Choroid plexus epithelial cell (primary cell): ENCODE measurements around the gene THEM5.
"Not testable (repeated sequence)": the region's sequence is repeated elsewhere in the genome, so short reads cannot be mapped to it uniquely, and the experiment has no call there.

Experiments
- DNase-seq: peaks from one replicate; pipeline ENCODE4 v3.0.0-alpha.2; 2010; ENCODE audit warnings: low read depth
- H3K4me3 ChIP-seq: 2 replicates; pipeline ENCODE4 v1.5.1; 2011; ENCODE audit warnings: low read depth, mild to moderate bottlenecking, control low read depth, low read length, moderate library complexity
- CTCF ChIP-seq: conservative IDR thresholded peaks from 2 replicates; pipeline ENCODE4 v1.5.1; 2011; ENCODE audit warnings: low read depth, mild to moderate bottlenecking, control low read depth, inconsistent platforms, low read length, moderate library complexity

The THEM5 gene

GRCh38 chr1:151891512-151891911 is 38.0 kb upstream of the THEM5 start:
- TF ChIP-seq CTCF = no peak
- no peak overlapping the region for H3K4me3 ChIP-seq
- no peak for DNase-seq

GRCh38 chr1:151888972-151889570 is 35.6 kb upstream of the THEM5 start:
- peak; percentile 49 for TF ChIP-seq CTCF
- peak; percentile 41 for DNase-seq
- H3K4me3 ChIP-seq = no peak overlapping the region

DNA sequence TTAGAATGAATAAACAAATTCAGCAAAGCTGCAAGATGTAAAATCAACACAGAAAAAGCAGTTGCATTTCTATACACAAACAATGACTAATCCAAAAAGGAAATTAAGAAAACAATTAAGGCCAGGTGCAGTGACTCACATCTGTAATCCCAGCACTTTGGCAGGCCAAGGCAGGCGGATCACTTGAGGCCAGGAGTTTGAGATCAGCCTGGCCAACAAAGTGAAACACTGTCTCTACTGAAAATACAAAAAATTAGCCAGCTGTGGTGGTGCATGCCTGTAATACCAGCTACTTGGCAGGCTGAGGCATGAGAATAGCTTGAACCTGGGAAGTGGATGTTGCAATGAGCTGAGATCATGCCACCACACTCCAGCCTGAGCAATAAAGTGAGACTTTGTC is 33.5 kb upstream of the THEM5 start:
- peak; percentile 53 for DNase-seq
- no peak for TF ChIP-seq CTCF
- no peak overlapping the region for H3K4me3 ChIP-seq

- DNase-seq = no peak
- H3K4me3 ChIP-seq = no peak overlapping the region
- no peak for TF ChIP-seq CTCF
Measured at GRCh38 chr1:151885479-151885878, 32.0 kb upstream of the THEM5 start.

DNA sequence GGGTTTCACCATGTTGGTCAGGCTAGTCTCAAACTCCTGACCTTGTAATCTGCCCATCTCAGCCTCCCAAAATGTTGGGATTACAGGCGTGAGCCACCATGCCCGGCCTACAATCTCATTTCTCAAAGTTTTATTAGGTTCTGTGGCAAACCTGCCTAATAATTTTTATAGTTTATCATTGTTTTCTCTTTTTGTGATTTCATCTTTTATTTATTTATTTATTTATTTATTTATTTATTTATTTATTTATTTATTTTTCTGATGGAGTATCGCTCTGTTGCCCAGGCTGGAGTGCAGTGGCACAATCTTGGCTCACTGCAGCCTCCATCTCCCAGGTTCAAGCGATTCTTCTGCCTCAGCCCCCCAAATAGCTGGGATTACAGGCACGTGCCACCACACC is 31.4 kb upstream of the THEM5 start:
- H3K4me3 ChIP-seq, DNase-seq: not testable (repeated sequence)

GRCh38 chr1:151884445-151884844 is 30.9 kb upstream of the THEM5 start:
- not testable (repeated sequence) for DNase-seq, H3K4me3 ChIP-seq

DNA sequence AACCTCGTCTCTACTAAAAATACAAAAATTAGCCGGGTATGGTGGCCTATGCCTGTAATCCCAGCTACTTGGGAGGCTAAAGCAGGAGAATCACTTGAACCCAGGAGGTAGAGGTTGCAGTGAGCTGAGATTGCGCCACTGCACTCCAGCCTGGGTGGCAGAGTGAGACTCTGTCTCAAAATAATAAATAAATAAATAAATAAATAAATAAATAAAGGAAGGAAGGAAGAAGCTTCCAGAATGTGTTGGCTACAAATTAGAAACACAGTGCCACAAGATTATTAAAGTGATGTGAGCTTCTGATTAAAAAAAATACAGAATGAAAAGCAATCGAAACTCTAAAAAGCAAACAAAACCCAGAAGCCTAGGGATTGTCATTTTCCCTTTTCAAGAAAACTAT is 30.4 kb upstream of the THEM5 start:
- DNase-seq, H3K4me3 ChIP-seq: not testable (repeated sequence)

DNA sequence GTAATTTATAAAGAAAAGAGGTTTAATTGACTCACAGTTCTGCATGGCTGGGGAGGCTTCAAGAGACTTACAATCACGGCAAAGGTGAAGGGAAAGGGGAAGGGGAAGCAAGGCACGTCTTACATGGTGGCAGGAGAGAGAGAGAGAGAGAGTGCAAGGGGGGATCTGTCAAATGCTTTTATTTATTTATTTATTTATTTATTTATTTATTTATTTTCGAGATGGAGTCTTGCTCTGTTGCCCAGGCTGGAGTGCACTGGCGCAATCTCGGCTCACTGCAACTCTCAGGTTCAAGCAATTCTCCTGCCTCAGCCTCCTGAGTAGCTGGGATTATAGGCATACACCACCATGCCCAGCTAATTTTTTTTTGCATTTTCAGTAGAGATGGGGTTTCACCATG is 29.4 kb upstream of the THEM5 start:
- H3K4me3 ChIP-seq, DNase-seq: not testable (repeated sequence)

GRCh38 chr1:151882466-151882865 is 29.0 kb upstream of the THEM5 start:
- TF ChIP-seq CTCF = no peak
- DNase-seq = no peak
- H3K4me3 ChIP-seq = no peak overlapping the region
